GM12878 (cell line): Measurements from ENCODE around the gene CHAC1. TPM values are rescaled to one million over a fixed set of nuclear protein-coding genes. Genes with fewer than 3 reads are reported as not detected.

Experiments
- ATAC-seq: fragments of 200-7000 bp; cut with Tn5 transposase; 3 replicates; pipeline ENCODE4 v1.9.1; 2020; ENCODE audit warnings: mild to moderate bottlenecking, moderate library complexity
- BruUV-seq: library from RNA; stranded (reverse); fragments of 400-500 nt; replicated peaks from 2 replicates; lab custom pipeline; 2021; lab: Mats Ljungman, UMichigan
- CTCF ChIA-PET: fragments of 300-600 bp; sonication (Branson Sonifier 250); formaldehyde crosslinking; extraction: SDS; loops from one replicate; lab custom pipeline; 2021; ENCODE audit warnings: inconsistent platforms; lab: Yijun Ruan, JAX
- POLR2A ChIA-PET: fragments of 350-600 bp; formaldehyde crosslinking; extraction: SDS; loops from one replicate; lab custom pipeline; 2021; ENCODE audit warnings: inconsistent platforms; lab: Charles Lee
- RAD21 ChIA-PET: fragments of 300-600 bp; sonication (Branson Sonifier 250); formaldehyde crosslinking; loops from one replicate; lab custom pipeline; 2023; ENCODE audit warnings: antibody characterized with exemption; ENCODE audit not compliant: unreplicated experiment; lab: Charles Lee
- SMC1A ChIA-PET: fragments of 300-600 bp; sonication (Branson Sonifier 250); formaldehyde crosslinking; loops from one replicate; lab custom pipeline; 2023; ENCODE audit not compliant: unreplicated experiment, uncharacterized antibody; lab: Charles Lee
- DNase-seq: peaks from one replicate; pipeline ENCODE4 v3.0.0-alpha.2; 2011; ENCODE audit warnings: low read depth, low spot score
- FAIRE-seq: peaks from 3 replicates; lab custom pipeline; 2011; peaks lifted over from hg19 to GRCh38; lab: Jason Lieb, UNC
- H2AFZ ChIP-seq: 2 replicates; pipeline ENCODE4 v1.6.0; 2011; ENCODE audit warnings: low read depth, low read length, control low read depth; ENCODE audit not compliant: control insufficient read depth
- H3K27ac ChIP-seq: 2 replicates; pipeline ENCODE4 v1.5.1; 2011; ENCODE audit warnings: control low read depth; ENCODE audit not compliant: control insufficient read depth, insufficient read depth
- H3K27me3 ChIP-seq, 2 experiments: replicated peaks in 1 of 2; 2 replicates each; pipeline versions ENCODE4 v1.6.0 to v1.6.1; 2011; ENCODE audit warnings: low read length in 1 of 2; ENCODE audit not compliant: control insufficient read depth in 2 of 2, insufficient read depth in 2 of 2
- H3K36me3 ChIP-seq, 2 experiments: 2 replicates each; pipeline ENCODE4 v1.5.1; 2011; ENCODE audit warnings: low read length in 1 of 2; ENCODE audit not compliant: control insufficient read depth in 2 of 2, insufficient read depth in 2 of 2
- H3K4me1 ChIP-seq: 2 replicates; pipeline ENCODE4 v1.6.1; 2011; ENCODE audit warnings: mild to moderate bottlenecking, low read length, moderate library complexity, mixed read lengths; ENCODE audit not compliant: control insufficient read depth, insufficient read depth
- H3K4me2 ChIP-seq: 2 replicates; pipeline ENCODE4 v1.6.0; 2011; ENCODE audit warnings: control low read depth; ENCODE audit not compliant: control insufficient read depth, insufficient read depth
- H3K4me3 ChIP-seq: fragments of 200-600 bp; sonication (generic); 2 replicates; pipeline ENCODE4 v1.5.1; 2016
- H3K79me2 ChIP-seq: 2 replicates; pipeline ENCODE4 v1.6.0; 2011; ENCODE audit warnings: low read length; ENCODE audit not compliant: control insufficient read depth, insufficient read depth
- H3K9ac ChIP-seq: 2 replicates; pipeline ENCODE4 v1.8.0; 2011; ENCODE audit warnings: low read length, control low read depth, mixed read lengths; ENCODE audit not compliant: control insufficient read depth, insufficient read depth
- H3K9me3 ChIP-seq: replicated peaks from 3 replicates; pipeline ENCODE4 v1.5.1; 2011; ENCODE audit warnings: mild to moderate bottlenecking, low read length; ENCODE audit not compliant: control insufficient read depth, insufficient read depth
- H4K20me1 ChIP-seq: 2 replicates; pipeline ENCODE4 v1.6.0; 2011; ENCODE audit not compliant: control insufficient read depth, insufficient read depth
- ATF7 ChIP-seq: fragments of 450-650 bp; IDR thresholded peaks from 2 replicates; pipeline ENCODE4 v1.6.1; 2016; ENCODE audit warnings: low read depth, mild to moderate bottlenecking
- BACH1 ChIP-seq: fragments of 450-650 bp; IDR thresholded peaks from 2 replicates; pipeline ENCODE4 v1.6.1; 2017; ENCODE audit warnings: mild to moderate bottlenecking, borderline replicate concordance
- CEBPB ChIP-seq, 2 experiments: fragments of 150-350 bp in 1 of 2; IDR thresholded peaks; 2 replicates each; pipeline ENCODE4 v1.6.1; 2012 to 2014; ENCODE audit warnings: low read depth in 2 of 2, low read length in 2 of 2, borderline replicate concordance in 1 of 2, inconsistent platforms in 1 of 2
- KLF5 ChIP-seq: fragments of 450-650 bp; IDR thresholded peaks from 2 replicates; pipeline ENCODE4 v1.6.1; 2014; ENCODE audit warnings: mild to moderate bottlenecking; ENCODE audit not compliant: partially characterized antibody
- NFYA ChIP-seq: IDR thresholded peaks from 2 replicates; pipeline ENCODE4 v1.6.1; 2011; ENCODE audit warnings: low read depth, mild to moderate bottlenecking, low read length, improper control_type of control experiment, borderline replicate concordance
- PML ChIP-seq: IDR thresholded peaks from 2 replicates; pipeline ENCODE4 v1.6.1; 2012; ENCODE audit warnings: low read length, inconsistent platforms
- RELA ChIP-seq: fragments of 450-650 bp; IDR thresholded peaks from 2 replicates; pipeline ENCODE4 v1.8.0; 2014; ENCODE audit warnings: borderline replicate concordance; ENCODE audit not compliant: partially characterized antibody
- SUPT20H ChIP-seq: IDR thresholded peaks from 2 replicates; pipeline ENCODE4 v1.6.1; 2011; ENCODE audit warnings: low read depth, mild to moderate bottlenecking, low read length, moderate library complexity, borderline replicate concordance; ENCODE audit not compliant: control insufficient read depth
- ZNF24 ChIP-seq: fragments of 450-650 bp; IDR thresholded peaks from 2 replicates; pipeline ENCODE4 v1.6.1; 2017; ENCODE audit warnings: antibody characterized with exemption, mild to moderate bottlenecking
- WGBS: methylation state at CpG from one replicate; pipeline ENCODE4 v1.1.6; 2016; ENCODE audit warnings: low lambda C conversion rate; ENCODE audit not compliant: insufficient replicate concordance, insufficient coverage; ENCODE audit errors: missing lambda C conversion rate; 5-methylcytosine and 5-hydroxymethylcytosine counted together
- in situ Hi-C: fragments of 300-500 bp; cut with MboI; formaldehyde crosslinking; loops from 9 replicates; pipeline ENCODE4 v1.14.3; 2018; ENCODE audit warnings: mixed read lengths
- intact Hi-C: fragments of 100-400 bp; cut with micrococcal nuclease; formaldehyde crosslinking; loops from one replicate; pipeline ENCODE4 v1.14.2; 2022; ENCODE audit not compliant: unreplicated experiment
- polyA plus RNA-seq, 11 experiments: library from polyadenylated mRNA; depleted of rRNA in 4 of 11; unstranded in 6 of 11; stranded (reverse) in 5 of 11; fragments of >200 nt; fragmentation: Nextera tagmentation in 4 of 11; fragmentation: Illumina TruSeq in 1 of 11; extraction: Ambion mirVana in 4 of 11; extraction: Trizol in 1 of 11; gene quantifications; 1 replicate in 1 of 11; 2 replicates in 10 of 11; pipeline versions ENCODE4 v1.2.1 to v1.2.3, GENCODE V29; 2011 to 2016; ENCODE audit warnings: inconsistent platforms in 2 of 11, missing spikeins in 2 of 11, low read depth in 1 of 11
- total RNA-seq, 4 experiments: library from RNA; depleted of rRNA in 3 of 4; stranded (reverse); fragments of >200 nt in 3 of 4; fragmentation: Illumina TruSeq in 1 of 4; extraction: Trizol in 1 of 4; gene quantifications; 2 replicates each; pipeline versions ENCODE4 v1.2.1 to v1.2.3, GENCODE V29; 2013 to 2021
- TF ChIP-seq, protein P1 (sequence below): IDR thresholded peaks from 2 replicates; pipeline ENCODE4 v1.6.1; 2011; ENCODE audit warnings: borderline replicate concordance, low read depth, mild to moderate bottlenecking, moderate library complexity, mixed read lengths, low read length; ENCODE audit not compliant: insufficient read depth; ENCODE audit errors: extremely low read length
- TF ChIP-seq, protein P2 (sequence below): fragments of 450-650 bp; IDR thresholded peaks from 2 replicates; pipeline ENCODE4 v1.6.1; 2017; ENCODE audit warnings: mild to moderate bottlenecking
- TF ChIP-seq, protein P3 (sequence below): IDR thresholded peaks from 2 replicates; pipeline ENCODE4 v1.6.1; 2011; ENCODE audit warnings: low read depth, low read length, improper control_type of control experiment, borderline replicate concordance
- TF ChIP-seq, protein P4 (sequence below): fragments of 150-350 bp; IDR thresholded peaks from 2 replicates; pipeline ENCODE4 v1.6.1; 2016; ENCODE audit warnings: low read depth, low read length

Gene CHAC1
- total and polyA plus RNA-seq, 10 of the 15 experiments (the other 5 are each of a cell fraction or from before 2014, with no cell fraction given) = 0.37 to 5.9 (median 3.3) TPM

DNA sequence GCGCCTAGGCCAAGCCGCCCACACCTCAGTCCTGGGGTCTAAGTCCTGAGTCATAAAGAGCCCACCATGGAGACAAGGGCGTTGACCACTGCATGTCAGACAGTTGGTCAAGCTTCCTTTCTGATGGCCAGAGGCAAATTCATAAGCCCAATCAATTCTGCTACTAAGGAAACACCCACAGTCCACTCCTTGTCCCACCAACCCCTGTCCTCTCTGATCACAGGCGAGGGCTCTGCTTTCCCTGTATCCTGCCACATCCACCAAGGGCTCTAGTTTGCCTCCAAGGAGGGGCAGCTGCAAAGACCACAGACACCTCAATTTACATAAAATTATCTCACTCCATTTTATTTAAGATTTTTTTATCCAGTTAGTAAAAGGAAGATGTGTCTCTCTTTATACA lies 25.3 kb downstream of the CHAC1 start:
- Histone ChIP-seq H3K4me2 (no peak overlapping the region), H4K20me1 (no peaks in the 10 kb centered on the region), H3K79me2 (no peaks in the 10 kb centered on the region), H3K4me3 (no peak overlapping the region), H3K27ac (no peak overlapping the region), H3K9ac (no peak overlapping the region), H2AFZ (no peak overlapping the region), H3K9me3 (no peaks in the 10 kb centered on the region), H3K4me1 (no peaks in the 10 kb centered on the region), H3K27me3 (no peaks in the 10 kb centered on the region), H3K36me3 (peaks cover 10 to 33% of the 10 kb centered on the region in 2 experiments)
- no peak for DNase-seq
- SMC1A ChIA-PET = interaction anchor here (1.0 kb wide), 1 partner anchor 19 kb away, joined by 3 read pairs; no protein-coding TSS in a partner anchor
- FAIRE-seq = no peak
- CTCF ChIA-PET = no interaction called here
- POLR2A ChIA-PET = no interaction called here
- intact Hi-C loops (no loop called here), in situ Hi-C loops (no loop called here)
- no TSS peak for BruUV-seq
- WGBS = 93% methylated on average over 4 of the region's 4 CpGs
- RAD21 ChIA-PET = no interaction called here
- no peak for ATAC-seq
- TF ChIP-seq CEBPB (IDR thresholded peaks at IDR 0.05; ENCODE audit: borderline replicate concordance in 1 of 2, low read depth in 2 of 2, low read length in 2 of 2) = no peak
- TF ChIP-seq, protein P1, sequence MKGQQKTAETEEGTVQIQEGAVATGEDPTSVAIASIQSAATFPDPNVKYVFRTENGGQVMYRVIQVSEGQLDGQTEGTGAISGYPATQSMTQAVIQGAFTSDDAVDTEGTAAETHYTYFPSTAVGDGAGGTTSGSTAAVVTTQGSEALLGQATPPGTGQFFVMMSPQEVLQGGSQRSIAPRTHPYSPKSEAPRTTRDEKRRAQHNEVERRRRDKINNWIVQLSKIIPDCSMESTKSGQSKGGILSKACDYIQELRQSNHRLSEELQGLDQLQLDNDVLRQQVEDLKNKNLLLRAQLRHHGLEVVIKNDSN = no peak
- TF ChIP-seq NFYA = no peak
- TF ChIP-seq, protein P2, sequence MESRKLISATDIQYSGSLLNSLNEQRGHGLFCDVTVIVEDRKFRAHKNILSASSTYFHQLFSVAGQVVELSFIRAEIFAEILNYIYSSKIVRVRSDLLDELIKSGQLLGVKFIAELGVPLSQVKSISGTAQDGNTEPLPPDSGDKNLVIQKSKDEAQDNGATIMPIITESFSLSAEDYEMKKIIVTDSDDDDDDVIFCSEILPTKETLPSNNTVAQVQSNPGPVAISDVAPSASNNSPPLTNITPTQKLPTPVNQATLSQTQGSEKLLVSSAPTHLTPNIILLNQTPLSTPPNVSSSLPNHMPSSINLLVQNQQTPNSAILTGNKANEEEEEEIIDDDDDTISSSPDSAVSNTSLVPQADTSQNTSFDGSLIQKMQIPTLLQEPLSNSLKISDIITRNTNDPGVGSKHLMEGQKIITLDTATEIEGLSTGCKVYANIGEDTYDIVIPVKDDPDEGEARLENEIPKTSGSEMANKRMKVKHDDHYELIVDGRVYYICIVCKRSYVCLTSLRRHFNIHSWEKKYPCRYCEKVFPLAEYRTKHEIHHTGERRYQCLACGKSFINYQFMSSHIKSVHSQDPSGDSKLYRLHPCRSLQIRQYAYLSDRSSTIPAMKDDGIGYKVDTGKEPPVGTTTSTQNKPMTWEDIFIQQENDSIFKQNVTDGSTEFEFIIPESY = no peak
- TF ChIP-seq SUPT20H = no peak
- no peak for TF ChIP-seq ATF7
- TF ChIP-seq, protein P3, sequence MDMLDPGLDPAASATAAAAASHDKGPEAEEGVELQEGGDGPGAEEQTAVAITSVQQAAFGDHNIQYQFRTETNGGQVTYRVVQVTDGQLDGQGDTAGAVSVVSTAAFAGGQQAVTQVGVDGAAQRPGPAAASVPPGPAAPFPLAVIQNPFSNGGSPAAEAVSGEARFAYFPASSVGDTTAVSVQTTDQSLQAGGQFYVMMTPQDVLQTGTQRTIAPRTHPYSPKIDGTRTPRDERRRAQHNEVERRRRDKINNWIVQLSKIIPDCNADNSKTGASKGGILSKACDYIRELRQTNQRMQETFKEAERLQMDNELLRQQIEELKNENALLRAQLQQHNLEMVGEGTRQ = no peak
- TF ChIP-seq KLF5 = no peak
- TF ChIP-seq BACH1 = no peak
- TF ChIP-seq RELA = no peak
- TF ChIP-seq ZNF24 = no peak
- TF ChIP-seq, protein P4, sequence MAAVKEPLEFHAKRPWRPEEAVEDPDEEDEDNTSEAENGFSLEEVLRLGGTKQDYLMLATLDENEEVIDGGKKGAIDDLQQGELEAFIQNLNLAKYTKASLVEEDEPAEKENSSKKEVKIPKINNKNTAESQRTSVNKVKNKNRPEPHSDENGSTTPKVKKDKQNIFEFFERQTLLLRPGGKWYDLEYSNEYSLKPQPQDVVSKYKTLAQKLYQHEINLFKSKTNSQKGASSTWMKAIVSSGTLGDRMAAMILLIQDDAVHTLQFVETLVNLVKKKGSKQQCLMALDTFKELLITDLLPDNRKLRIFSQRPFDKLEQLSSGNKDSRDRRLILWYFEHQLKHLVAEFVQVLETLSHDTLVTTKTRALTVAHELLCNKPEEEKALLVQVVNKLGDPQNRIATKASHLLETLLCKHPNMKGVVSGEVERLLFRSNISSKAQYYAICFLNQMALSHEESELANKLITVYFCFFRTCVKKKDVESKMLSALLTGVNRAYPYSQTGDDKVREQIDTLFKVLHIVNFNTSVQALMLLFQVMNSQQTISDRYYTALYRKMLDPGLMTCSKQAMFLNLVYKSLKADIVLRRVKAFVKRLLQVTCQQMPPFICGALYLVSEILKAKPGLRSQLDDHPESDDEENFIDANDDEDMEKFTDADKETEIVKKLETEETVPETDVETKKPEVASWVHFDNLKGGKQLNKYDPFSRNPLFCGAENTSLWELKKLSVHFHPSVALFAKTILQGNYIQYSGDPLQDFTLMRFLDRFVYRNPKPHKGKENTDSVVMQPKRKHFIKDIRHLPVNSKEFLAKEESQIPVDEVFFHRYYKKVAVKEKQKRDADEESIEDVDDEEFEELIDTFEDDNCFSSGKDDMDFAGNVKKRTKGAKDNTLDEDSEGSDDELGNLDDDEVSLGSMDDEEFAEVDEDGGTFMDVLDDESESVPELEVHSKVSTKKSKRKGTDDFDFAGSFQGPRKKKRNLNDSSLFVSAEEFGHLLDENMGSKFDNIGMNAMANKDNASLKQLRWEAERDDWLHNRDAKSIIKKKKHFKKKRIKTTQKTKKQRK = no peak
- no peak for TF ChIP-seq PML
